ENCODE measurements around the gene DGKD. TPM values are rescaled to one million over a fixed set of nuclear protein-coding genes. Genes with fewer than 3 reads are reported as not detected.

DGKD gene
- polyA plus RNA-seq, 1 experiment, result 10.8 TPM

DNA sequence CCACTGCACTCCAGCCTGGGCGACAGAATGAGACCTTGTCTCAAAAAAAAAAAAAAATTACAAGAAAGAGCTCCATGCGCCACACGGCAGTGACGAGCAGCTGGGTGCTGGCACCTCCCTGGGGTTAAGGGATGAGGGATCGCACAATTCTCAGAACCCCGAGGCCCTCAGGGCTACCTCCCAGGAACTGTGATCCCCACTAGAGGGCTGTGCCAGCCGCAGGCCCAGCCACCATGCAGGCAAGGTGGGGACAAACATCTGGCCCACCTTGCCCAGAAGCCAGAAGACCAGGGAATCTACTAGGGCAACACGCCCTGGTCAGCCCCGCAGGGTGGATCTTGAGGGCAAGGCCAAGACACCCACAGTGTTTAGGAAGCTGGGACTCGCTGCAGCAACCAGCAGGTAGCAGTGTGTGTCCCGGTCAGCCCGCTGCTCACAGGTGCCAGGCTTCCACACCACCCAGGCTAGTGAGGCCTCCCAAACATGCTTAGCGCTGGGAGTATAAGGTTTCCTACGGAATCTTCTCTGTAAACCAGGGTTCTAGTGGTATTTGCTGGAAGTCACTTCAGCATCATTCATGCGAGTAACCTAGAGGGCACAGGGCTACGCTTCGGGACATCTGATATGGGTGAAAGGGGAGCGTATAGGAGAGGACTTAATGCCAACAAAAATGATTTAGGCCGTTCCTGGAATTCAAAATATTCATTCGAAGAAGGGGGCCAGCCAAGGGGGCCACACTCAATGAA, 39.9 kb upstream of the DGKD start:
- no peak overlapping the region for H3K27ac ChIP-seq (ENCODE audit: low read depth, low read length)
- no peak for DNase-seq (ENCODE audit: low read depth, low spot score)
- POLR2A ChIA-PET, result no interaction called here
- no peaks in the 10 kb centered on the region; the same call in 1 of the 2 replicates for H3K9me3 ChIP-seq (ENCODE audit: control insufficient read depth, insufficient read depth, low read length)
- CTCF ChIA-PET, result interaction anchor here (0.6 kb wide), 1 partner anchor 128 kb away, joined by 3 read pairs; no protein-coding TSS in a partner anchor
- H3K27me3 ChIP-seq (ENCODE audit: control insufficient read depth, insufficient read depth, low read length), result peaks cover 13% of the 10 kb centered on the region
- no peak overlapping the region for H3K4me3 ChIP-seq (ENCODE audit: low read depth, low read length)
- TF ChIP-seq CTCF (IDR thresholded peaks at IDR 0.05; ENCODE audit: low read depth, low read length), result no peak

- no peak for TF ChIP-seq CTCF (IDR thresholded peaks at IDR 0.05; ENCODE audit: low read depth, low read length)
- no peak overlapping the region for H3K4me3 ChIP-seq (ENCODE audit: low read depth, low read length)
- ChIA-PET CTCF (interaction anchor here (0.5 kb wide), 1 partner anchor 686 kb away, joined by 3 read pairs; no protein-coding TSS in a partner anchor), POLR2A (no interaction called here)
- no peak overlapping the region for H3K27ac ChIP-seq (ENCODE audit: low read depth, low read length)
- DNase-seq (ENCODE audit: low read depth, low spot score), result no peak
- no peaks in the 10 kb centered on the region; the same call in 1 of the 2 replicates for H3K9me3 ChIP-seq (ENCODE audit: control insufficient read depth, insufficient read depth, low read length)
- peaks cover 14% of the 10 kb centered on the region for H3K27me3 ChIP-seq (ENCODE audit: control insufficient read depth, insufficient read depth, low read length)
These were observed 36.9 kb upstream of the DGKD start for GRCh38 chr2:233317196-233317943.

- no peak for DNase-seq (ENCODE audit: low read depth, low spot score)
- POLR2A ChIA-PET, result no interaction called here
- no peak for TF ChIP-seq CTCF (IDR thresholded peaks at IDR 0.05; ENCODE audit: low read depth, low read length)
- H3K27me3 ChIP-seq (ENCODE audit: control insufficient read depth, insufficient read depth, low read length), result peaks cover 14% of the 10 kb centered on the region
- no peak overlapping the region for H3K27ac ChIP-seq (ENCODE audit: low read depth, low read length)
- no peak overlapping the region for H3K4me3 ChIP-seq (ENCODE audit: low read depth, low read length)
- CTCF ChIA-PET, result no interaction called here
- no peaks in the 10 kb centered on the region for H3K9me3 ChIP-seq (ENCODE audit: control insufficient read depth, insufficient read depth, low read length)
These were observed 35.0 kb upstream of the DGKD start for GRCh38 chr2:233319256-233319655.

DNA sequence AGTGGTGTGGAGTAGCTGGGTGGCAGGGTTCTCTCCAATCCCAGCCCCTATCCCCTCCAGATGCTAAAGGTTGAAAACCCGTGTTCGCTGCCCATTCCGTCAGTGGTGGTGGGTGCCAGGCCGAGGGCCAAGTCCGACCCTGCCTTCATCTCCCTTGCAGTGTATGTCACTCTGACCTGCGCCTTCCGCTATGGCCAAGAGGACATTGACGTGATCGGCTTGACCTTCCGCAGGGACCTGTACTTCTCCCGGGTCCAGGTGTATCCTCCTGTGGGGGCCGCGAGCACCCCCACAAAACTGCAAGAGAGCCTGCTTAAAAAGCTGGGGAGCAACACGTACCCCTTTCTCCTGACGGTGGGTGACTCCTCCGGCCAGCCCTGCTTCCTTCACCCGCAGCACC, 33.8 kb upstream of the DGKD start:
- Histone ChIP-seq H3K9me3 (ENCODE audit: control insufficient read depth, insufficient read depth, low read length) (no peaks in the 10 kb centered on the region), H3K27ac (ENCODE audit: low read depth, low read length) (no peak overlapping the region), H3K27me3 (ENCODE audit: control insufficient read depth, insufficient read depth, low read length) (peaks cover 14% of the 10 kb centered on the region), H3K4me3 (ENCODE audit: low read depth, low read length) (no peak overlapping the region)
- CTCF ChIA-PET, result interaction anchor here (0.5 to 1.0 kb wide), 4 partner anchors 11 to 539 kb away, joined by 3 read pairs; partner anchors contain the start of gene ATG16L1
- no peak for DNase-seq (ENCODE audit: low read depth, low spot score)
- no peak for TF ChIP-seq CTCF (IDR thresholded peaks at IDR 0.05; ENCODE audit: low read depth, low read length)
- POLR2A ChIA-PET, result no interaction called here

GRCh38 chr2:233321166-233321565, 33.1 kb upstream of the DGKD start:
- no peak overlapping the region for H3K4me3 ChIP-seq (ENCODE audit: low read depth, low read length)
- no peaks in the 10 kb centered on the region for H3K9me3 ChIP-seq (ENCODE audit: control insufficient read depth, insufficient read depth, low read length)
- H3K27ac ChIP-seq (ENCODE audit: low read depth, low read length), result no peak overlapping the region
- POLR2A ChIA-PET, result no interaction called here
- H3K27me3 ChIP-seq (ENCODE audit: control insufficient read depth, insufficient read depth, low read length), result peaks cover 14% of the 10 kb centered on the region
- CTCF ChIA-PET, result interaction anchor here (0.6 to 1.0 kb wide), 5 partner anchors 12 to 70 kb away, joined by 3 read pairs; partner anchors contain the start of gene ATG16L1
- DNase-seq (ENCODE audit: low read depth, low spot score), result no peak
- no peak for TF ChIP-seq CTCF (IDR thresholded peaks at IDR 0.05; ENCODE audit: low read depth, low read length)

All from AG04450 (cell line).